GM21529 (cell line): Measurements from ENCODE around the gene NEMP2.
"Not testable (repeated sequence)": the region's sequence is repeated elsewhere in the genome, so short reads cannot be mapped to it uniquely, and the experiment has no call there.

ENCODE experiments used
- ATAC-seq: cut with Tn5 transposase; IDR thresholded peaks from one replicate; pipeline ENCODE4 v1.9.1; 2021; ENCODE audit not compliant: unreplicated experiment

The NEMP2 gene

DNA sequence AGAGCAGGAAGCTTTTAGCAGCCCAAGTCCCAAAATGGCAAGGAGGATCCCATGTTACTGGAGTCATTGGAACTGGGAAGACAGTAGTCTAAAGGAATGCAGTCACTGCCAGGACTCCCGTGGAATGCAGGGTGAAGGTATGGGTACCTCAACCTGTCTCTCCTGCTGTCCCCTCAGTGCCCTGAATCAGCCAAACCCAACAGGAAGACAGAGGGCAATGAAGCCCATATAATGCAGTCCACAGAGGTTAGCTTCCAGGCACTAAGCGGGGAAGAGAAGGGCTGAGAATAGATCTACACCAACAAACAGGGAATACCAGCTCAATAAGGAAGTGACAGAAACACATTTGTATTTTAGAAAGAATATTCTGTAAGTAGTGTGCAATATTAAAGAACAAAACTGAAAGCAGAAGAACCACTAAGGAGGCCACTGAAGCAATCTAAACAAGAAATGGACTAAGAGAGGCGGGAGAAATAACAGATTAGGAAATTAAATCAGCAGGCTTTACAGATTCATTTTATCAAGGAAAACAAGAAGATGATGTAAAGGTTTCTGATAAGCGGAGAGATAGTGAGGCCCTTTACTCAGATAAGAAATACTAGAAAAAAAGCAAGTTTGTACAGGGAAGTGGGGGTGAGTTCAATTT lies 8.3 kb downstream of the NEMP2 start:
- no peak for ATAC-seq

DNA sequence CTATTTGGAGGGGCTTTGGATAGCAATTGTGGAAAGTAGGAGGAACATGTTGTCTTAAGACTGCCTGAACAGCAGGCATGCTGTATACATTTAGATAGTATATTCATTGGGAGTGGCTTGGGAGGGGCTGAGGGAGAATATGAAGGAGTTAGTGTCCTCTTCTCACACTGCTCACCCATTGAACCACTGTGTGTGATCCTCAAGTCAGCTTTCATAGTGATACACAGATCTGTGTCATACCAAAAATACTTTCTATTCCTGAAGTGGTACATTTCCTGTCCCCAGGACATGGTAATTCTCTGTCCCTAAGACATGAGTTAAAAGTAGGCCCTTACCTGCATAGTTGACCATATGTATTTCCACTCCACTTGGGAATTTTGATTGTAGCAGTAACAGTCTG lies 9.6 kb downstream of the NEMP2 start:
- no peak for ATAC-seq

DNA sequence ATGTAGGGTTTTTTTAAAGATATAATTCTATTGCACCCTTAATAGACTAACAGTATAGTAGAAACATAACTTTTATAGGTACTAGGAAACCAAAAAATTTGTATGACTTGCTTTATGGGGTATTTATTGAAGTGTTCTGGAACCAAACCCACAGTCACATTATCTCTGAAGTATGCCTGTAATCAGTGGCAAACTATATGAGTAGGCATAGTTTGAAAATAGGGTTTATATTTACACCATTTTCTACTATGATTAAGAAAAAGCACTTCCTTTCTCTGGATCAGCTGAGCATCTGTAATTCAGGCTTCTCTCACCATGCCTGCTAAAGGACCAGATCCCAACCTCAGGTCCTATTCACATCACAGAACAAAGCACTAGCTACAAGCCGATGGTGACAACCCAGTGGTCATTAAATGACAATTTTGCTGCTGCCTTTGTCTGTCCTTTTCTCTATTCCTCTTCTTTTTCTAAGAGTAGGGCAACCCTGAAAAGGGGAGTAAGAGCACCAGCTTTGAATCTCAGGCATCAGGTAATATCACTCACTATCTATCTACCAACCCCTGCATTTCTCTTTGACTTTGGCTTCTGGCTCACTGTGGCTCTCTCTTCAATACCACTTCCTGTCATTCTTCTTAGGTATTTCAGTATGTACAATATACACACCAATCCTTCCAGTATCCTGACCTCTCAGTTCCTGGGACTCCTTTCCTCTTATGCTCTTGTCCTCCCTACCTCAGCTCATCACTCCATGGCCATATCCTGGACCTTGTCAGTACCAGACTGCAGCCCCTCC lies 14.4 kb downstream of the NEMP2 start:
- no peak for ATAC-seq

DNA sequence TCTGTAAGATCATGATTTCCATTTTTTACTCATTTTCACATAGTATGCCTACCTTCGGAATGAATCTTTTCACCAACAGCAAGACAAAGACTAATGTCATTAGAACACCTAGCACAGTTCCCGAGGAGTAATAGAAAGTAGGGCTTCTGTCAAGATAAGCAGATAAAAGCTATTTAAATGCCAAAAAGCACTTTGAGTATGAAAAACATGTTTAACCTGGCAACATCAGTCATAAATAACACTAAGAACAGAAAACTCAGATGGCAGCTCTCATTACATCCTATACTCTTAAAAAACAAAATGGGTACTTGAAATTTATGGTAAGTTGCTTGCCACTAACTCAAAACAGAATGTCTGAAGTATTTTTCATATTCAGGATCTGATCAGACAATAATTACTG lies 17.1 kb downstream of the NEMP2 start:
- no peak for ATAC-seq

DNA sequence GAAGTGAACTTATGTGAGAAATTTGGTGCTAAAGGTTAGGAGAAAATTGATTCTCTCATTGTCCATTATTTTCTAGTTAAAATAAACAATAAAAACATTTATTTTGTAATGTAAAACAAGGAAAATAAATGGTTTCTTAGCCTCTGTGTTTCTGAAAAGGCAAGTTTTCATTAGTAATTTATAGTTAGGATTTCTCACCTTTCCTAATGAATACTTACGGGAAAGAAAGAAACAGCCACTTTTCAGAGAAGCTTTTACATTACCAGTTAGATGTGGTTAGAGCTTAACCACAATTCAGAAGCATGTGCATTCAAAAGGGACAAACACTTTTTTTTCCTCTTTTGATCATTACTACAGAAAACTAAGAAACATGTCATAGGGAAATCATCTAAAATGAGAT lies 18.8 kb downstream of the NEMP2 start:
- no peak for ATAC-seq

DNA sequence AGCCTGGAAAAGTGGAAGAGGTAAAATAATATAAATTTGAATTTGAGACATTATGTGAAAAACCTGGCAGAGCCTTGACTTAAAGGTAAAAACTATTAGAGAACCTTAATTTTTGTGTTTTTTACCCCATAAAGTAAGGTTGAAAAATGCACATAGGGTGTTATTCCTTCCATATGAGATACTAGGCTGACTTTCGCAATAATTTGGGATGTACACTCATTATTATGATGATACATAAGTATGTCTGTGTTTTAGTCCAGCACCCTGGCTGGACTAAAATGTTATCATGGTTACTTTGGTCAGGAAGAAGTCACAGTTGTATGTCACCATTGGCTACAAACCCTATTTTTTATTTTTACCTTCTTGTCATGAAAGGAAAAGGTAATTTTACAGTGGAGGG lies 19.8 kb downstream of the NEMP2 start:
- ATAC-seq, result no peak

DNA sequence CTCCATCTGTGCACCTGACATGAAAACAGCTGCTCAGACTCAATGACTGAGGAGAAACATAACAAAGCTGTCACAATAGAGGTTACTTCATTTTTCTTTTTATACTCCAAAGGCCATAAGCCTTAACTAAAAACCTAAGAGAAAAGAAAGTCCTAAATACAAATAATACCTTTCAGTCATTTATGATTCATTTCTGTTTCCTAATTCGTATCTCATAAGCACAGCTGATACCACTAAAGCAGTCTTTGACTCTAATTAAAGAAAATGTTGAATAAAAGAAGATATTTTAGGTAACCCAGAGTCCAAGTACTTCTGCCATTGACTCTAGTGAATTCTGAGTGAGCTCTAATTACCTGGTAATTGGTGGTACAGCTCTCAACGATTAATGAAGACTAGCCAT lies 20.6 kb downstream of the NEMP2 start:
- ATAC-seq, result no peak

DNA sequence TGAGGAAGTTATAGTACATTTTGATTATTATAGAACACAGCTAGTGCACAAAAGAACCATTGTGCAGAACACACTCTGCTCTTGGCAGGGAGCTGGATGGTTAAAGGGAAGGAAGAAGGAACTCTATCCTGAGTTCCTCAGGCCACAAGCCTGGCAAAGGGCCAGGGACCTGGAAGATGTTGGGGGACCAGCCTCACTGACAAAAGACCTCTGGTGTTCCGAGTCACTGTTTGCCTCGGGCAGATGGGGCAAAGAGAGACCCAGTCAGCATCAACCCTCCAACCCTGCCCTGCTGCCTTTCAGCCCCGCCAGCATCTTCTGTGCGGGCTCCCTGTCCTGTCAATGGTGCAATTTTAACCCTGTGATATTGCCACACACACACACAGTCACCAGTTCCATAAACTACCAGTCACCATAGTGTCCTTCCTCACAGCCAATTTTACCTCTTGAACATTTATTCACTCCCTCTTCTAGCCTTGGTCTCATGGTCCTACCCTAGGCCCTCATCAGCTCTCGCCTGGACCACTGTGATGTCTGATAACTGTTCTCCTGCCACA lies 21.9 kb downstream of the NEMP2 start:
- ATAC-seq, result no peak

DNA sequence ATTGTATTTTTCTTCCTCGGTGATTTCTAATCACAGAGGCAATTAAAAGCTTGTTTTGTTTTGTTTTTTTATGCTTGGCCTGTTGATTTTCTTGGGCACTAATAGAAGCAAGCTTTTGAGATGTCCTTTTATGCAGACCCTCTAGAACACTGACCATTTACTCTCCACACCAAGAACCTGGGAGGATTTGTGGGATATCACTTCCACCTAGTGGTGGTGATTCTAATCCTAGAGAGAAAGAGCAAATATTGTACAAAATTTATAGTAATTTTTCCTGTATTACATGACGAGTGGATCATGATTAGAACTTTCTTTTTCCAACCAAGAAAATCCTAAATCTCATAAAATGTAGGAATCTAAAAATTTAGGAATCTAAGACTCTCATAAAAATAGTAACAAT lies 23.4 kb downstream of the NEMP2 start:
- no peak for ATAC-seq

DNA sequence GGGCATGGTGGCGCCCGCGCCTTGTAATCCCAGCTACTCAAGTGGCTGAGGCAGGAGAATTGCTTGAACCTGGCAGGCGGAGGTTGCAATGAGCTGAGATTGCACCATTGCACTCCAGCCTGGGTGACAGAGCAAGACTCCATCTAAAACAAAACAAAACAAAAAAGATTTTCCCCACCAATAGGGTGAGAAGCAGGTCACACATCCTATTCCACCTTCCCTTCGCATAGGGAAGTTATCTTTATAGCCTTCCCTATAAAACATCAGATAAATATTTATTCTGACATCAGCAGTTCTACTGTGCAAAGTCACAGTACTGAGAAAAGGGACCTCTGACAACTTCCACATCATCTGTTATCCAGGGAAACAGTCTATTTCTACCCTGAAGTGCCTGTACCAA lies 24.6 kb downstream of the NEMP2 start:
- ATAC-seq, result not testable (repeated sequence)

DNA sequence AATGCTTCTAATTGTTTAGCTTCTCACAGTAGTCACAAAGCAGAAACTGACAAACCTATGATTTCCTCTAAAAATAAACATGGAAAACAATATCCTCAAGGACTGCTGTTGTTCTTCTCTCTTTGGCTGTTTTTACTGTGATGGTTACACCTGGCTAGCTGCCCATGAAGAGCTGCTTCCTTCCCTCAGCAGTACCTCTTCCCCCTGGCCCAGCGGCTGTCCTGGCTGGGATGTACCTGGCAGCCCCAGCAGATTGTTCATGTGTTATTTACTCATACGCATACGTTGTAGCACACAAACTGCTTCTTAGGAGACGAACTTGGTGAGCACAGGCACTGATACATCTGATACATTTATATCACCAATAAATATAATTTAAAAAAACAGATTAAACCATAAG lies 27.4 kb downstream of the NEMP2 start:
- no peak for ATAC-seq

DNA sequence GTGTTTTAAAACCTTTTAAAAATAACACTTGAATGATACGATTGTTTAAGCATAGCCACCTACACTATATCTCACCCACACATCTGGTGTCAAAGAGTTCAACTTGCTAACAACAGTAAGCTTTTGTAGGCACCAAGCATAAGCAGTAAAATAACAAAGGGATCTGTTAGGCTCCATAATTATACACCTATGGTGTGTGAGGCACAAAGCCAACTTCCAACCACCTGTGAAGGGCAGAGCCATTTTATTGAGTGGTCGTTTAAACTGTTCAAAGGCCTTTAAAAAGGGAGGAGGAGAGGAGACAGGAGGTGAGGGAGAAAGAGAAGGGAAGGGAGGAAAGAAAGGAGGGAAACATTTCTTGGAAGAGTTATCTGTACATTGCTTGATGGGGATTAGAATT lies 27.9 kb downstream of the NEMP2 start:
- ATAC-seq, result no peak

DNA sequence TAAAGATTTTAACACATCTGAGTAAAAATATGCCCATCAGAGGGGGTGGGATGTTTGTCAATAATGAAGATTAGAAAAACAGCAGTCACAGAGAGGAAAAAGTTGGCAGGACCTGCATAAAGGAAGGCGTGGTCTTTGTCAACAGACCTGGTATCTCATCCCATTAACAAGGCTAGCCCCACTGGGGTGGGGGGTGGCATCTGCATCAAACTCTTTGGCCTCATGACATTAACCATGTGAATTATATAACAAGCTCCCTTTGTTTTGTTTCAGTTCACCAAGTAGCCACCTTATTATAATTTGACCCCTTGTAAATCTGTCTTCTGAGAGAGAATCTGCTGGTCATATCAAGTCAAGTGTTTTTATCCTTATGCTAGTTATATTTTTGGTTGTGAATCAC lies 28.8 kb downstream of the NEMP2 start:
- ATAC-seq, result no peak

DNA sequence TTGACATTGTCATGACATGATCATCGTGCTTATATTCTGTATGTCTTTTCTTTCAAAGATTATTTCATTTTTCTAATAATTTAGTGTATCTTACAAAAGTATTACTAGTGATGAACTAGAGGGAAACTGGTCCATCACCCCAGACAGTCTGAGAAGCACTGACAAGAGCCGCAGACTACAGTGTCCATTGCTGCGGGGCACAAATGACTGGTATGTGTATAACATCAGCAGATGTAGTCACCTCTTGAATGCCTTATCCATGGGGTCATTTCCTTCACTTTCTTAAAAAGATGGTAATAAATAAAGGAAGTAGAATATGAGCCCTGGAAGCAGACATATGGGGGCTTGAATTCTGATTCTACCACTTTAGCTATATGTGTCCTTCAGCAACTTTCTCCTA lies 29.6 kb downstream of the NEMP2 start:
- ATAC-seq, result no peak

DNA sequence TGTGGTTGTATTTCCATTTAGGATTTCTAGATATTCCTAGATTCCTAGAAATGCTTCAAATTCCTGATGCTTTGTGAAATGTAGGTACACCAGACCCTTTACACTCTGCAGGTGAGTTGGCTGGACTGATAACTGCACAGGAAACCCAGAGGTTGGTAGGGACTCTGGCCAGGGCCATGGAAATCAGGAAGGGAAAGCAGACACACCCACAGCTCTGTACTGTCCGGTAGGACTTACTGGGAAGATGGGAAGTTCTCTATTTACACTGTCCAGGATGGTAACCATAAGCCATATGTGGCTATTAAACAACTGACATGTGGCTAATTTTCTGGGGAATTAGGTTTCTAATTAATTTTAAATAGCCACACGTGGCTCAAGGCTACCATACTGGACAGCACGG lies 31.4 kb downstream of the NEMP2 start:
- no peak for ATAC-seq

DNA sequence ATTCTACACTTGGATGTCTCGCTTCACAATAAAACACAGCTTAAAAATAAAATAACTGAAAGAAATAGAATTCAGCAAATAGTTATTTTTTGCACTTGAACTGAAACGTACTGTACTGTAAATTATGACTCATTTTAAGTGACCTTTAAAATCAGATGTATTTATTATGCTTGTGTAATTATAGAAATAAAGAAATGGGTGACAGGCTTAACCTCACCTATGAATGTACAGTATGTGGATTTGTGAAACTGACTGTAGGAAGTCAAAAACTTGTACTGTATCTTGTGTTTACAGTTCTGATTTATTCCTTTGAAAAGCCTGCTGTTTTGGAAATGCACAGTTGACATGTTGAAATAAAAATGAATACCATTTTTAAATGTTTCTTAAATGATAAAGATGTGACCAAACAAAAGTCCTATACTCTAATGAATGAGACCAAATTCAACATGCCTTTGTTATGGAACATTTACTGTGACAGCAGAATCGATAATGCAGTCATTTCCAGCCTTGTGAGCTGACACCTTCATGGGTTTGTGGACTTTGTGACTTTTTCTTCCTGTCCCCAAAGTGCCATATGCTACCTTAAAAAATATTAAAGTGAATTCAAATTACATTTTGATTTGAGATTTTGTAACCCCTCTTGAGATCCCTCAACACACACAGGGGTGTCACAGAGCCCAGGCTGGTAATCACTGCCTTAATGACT lies 32.7 kb downstream of the NEMP2 start:
- no peak for ATAC-seq

DNA sequence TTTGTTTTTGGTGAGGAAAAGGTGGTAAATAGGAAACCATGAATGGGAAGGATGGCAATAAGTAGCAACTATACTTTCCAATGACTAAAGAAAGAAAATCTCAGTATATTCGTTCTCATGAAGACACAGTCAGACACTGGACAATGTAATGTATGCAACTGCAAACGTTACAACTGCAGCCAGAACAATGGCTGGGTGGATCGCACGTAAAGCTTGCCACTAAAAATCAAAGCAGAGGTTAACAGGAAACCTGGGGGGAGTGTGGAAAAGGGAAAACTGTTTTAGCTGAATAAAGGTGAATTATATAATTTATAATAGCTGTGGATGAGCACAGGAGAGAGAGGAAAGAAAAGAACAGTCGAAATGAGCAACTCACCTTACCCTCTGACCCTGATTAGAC lies 33.3 kb downstream of the NEMP2 start:
- ATAC-seq, result no peak

DNA sequence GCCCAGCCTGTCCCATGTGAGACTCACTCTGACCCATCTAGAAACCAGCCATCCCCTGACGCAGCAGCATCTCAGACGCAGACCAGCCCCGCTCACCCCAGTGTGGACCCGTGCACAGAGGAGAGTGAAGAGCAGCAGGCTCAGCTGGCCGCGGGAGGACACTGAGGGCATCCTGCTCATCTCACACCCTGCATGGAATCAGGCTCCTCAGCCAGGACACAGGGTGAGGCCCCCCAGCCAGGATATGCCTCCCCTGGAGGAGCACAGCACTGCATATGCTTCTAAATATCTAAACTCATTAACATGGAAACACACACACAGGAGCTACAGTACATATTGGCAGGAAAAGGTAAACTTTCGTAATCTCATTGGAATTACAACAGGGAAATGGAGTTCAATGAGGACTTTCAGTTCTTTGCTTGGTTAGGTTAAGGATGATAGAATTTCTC lies 34.4 kb downstream of the NEMP2 start:
- no peak for ATAC-seq

DNA sequence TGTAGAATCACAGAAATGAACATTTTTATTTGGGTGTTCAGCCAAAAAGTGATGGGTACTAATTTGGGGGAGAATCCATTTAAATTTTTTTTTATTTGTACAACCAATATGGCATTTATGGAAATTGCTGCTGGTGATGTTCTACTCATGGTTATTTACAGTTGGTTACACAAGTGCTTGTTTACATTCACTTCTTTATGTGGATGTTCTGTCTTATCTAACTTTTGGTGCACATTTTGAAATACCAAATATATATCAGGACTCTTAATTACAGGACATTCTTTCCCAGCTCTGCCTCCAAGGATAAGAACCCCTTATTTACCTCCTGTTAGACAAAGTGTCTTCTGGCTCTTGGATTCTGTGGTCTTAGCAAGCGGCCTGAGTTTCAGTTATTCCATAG lies 35.2 kb downstream of the NEMP2 start:
- ATAC-seq, result no peak

DNA sequence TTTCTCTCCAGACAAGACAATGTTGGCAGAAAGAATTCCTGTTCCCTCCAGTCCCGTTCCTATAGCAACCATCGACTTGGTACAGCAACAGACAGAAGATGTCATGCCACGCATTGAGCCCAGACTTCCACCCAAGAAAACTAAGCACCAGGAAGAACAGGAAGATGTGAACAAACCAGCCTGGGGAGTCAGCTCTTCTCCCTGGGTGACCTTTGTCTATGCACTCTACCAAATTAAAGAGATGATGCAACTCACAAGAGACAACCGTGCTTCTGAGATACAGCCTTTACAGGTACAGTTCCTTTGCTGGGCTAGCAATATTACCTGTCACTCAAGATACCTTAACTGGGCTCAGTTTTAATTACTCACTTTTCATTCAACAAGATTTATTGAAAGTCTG lies 37.1 kb downstream of the NEMP2 start:
- no peak for ATAC-seq

DNA sequence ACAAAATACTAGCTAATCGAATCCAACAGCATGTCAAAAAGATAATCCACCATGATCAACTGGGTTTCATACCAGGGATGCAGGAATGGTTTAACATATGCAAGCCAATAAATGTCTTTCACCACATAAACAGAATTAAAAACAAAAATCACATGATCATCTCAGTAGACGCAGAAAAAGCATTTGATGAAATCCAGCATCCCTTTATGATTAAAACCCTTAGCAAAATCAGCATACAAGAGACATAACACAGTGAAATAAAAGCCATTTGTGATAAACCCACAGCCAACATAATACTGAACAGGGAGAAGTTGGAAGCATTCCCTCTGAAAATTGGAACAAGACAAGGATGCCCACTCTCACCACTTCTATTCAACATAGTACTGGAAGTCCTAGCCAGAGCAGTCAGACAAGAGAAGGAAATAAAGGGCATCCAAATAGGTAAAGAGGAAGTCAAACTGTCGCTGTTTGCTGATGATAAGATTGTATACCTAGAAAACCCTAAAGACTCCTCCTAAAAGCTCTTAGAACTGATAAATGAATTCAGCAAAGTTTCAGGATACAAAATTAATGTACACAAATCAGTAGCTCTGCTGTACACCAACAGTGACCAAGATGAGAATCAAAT lies 39.8 kb downstream of the NEMP2 start:
- not testable (repeated sequence) for ATAC-seq
